SK-N-MC (cell line): ENCODE results near the gene CBS.
"Not testable (repeated sequence)": the region's sequence is repeated elsewhere in the genome, so short reads cannot be mapped to it uniquely, and the experiment has no call there.

ENCODE experiments used
- EZH2 ChIP-seq: fragments of 200-600 bp; sonication (generic); IDR thresholded peaks from one replicate; pipeline ENCODE4 v1.6.1; 2017; ENCODE audit warnings: antibody characterized with exemption
- FOXP2 ChIP-seq: optimal IDR thresholded peaks from 2 replicates; pipeline ENCODE3; 2011; ENCODE audit warnings: mild to moderate bottlenecking, moderate library complexity; ENCODE audit not compliant: insufficient read depth; ENCODE audit errors: extremely low read length, control extremely low read depth
- POLR2AphosphoS5 ChIP-seq: IDR thresholded peaks from 2 replicates; pipeline ENCODE4 v1.6.1; 2012; ENCODE audit warnings: mild to moderate bottlenecking, low read depth, low read length, borderline replicate concordance

- not testable (repeated sequence) for TF ChIP-seq POLR2AphosphoS5, EZH2, FOXP2
Observed at GRCh38 chr21:43076023-43076637, 495 bp upstream of the CBS start.
